K562 (cell line): ENCODE results near the gene USP32. TPM values are rescaled to one million over a fixed set of nuclear protein-coding genes. Genes with fewer than 3 reads are reported as not detected.

Experiments used
- ARID3A ChIP-seq: IDR thresholded peaks from 2 replicates; pipeline ENCODE4 v1.6.1; 2012; ENCODE audit warnings: low read depth, low read length, improper control_type of control experiment, borderline replicate concordance
- EWSR1 ChIP-seq: fragments of 450-650 bp; IDR thresholded peaks from 2 replicates; pipeline ENCODE4 v1.6.1; 2018; ENCODE audit warnings: borderline replicate concordance, mild to moderate bottlenecking, low read depth, moderate library complexity; ENCODE audit not compliant: partially characterized antibody
- HDAC6 ChIP-seq: IDR thresholded peaks from 2 replicates; pipeline ENCODE4 v1.6.1; 2012; ENCODE audit warnings: low read depth, mild to moderate bottlenecking, control low read depth, inconsistent platforms, low read length, moderate library complexity
- HLTF ChIP-seq: fragments of 450-650 bp; IDR thresholded peaks from 2 replicates; pipeline ENCODE4 v1.6.1; 2016
- NFYB ChIP-seq: IDR thresholded peaks from 2 replicates; pipeline ENCODE4 v1.6.1; 2011; ENCODE audit warnings: mild to moderate bottlenecking, moderate library complexity; ENCODE audit not compliant: insufficient read length; ENCODE audit errors: extremely low read depth
- POLR2G ChIP-seq: fragments of 200-400 bp; formaldehyde crosslinking; IDR thresholded peaks from 2 replicates; pipeline ENCODE4 v1.6.1; 2017; ENCODE audit warnings: low read depth, mild to moderate bottlenecking, antibody characterized with exemption, low read length, moderate library complexity
- RFX1 ChIP-seq: fragments of 450-650 bp; IDR thresholded peaks from 2 replicates; pipeline ENCODE4 v1.6.1; 2016; ENCODE audit warnings: mild to moderate bottlenecking, moderate library complexity
- SMAD3 ChIP-seq: fragments of 450-650 bp; formaldehyde crosslinking; conservative IDR thresholded peaks from 2 replicates; pipeline ENCODE4 v1.4.0; 2020; ENCODE audit warnings: mild to moderate bottlenecking
- SRSF1 ChIP-seq: fragments of 200-400 bp; formaldehyde crosslinking; IDR thresholded peaks from 2 replicates; pipeline ENCODE4 v1.6.1; 2017; ENCODE audit warnings: mild to moderate bottlenecking, low read depth, low read length, moderate library complexity
- ZBTB40 ChIP-seq, 2 experiments: fragments of 450-650 bp in 1 of 2; sonication (generic) in 1 of 2; formaldehyde crosslinking in 1 of 2; IDR thresholded peaks; 2 replicates each; pipeline versions ENCODE4 v1.7.1 to v1.9.0; 2016 to 2022; ENCODE audit warnings: inconsistent platforms in 1 of 2, mild to moderate bottlenecking in 1 of 2, missing genetic modification reagents in 1 of 2
- ZBTB8A ChIP-seq: fragments of 450-650 bp; IDR thresholded peaks from 2 replicates; pipeline ENCODE4 v1.6.1; 2018; ENCODE audit warnings: mild to moderate bottlenecking, moderate library complexity; ENCODE audit not compliant: partially characterized antibody
- ZHX1 ChIP-seq: fragments of 150-350 bp; conservative IDR thresholded peaks from 2 replicates; pipeline ENCODE4 v1.6.1; 2014; ENCODE audit warnings: low read length
- ZNF41 ChIP-seq: fragments of 250-450 bp; sonication (Bioruptor Pico); conservative IDR thresholded peaks from 2 replicates; pipeline ENCODE4 v1.4.0; 2020; ENCODE audit warnings: mild to moderate bottlenecking
- polyA plus RNA-seq, 8 experiments: library from polyadenylated mRNA; depleted of rRNA in 4 of 8; stranded (reverse) in 5 of 8; unstranded in 3 of 8; fragments of >200 nt; fragmentation: Nextera tagmentation in 2 of 8; fragmentation: Illumina TruSeq in 1 of 8; extraction: Ambion mirVana in 2 of 8; extraction: Trizol in 1 of 8; gene quantifications; 2 replicates each; pipeline versions ENCODE4 v1.2.1 to v1.2.3, GENCODE V29; 2011 to 2014; ENCODE audit warnings: inconsistent platforms in 1 of 8, missing spikeins in 1 of 8
- total RNA-seq, 7 experiments: library from RNA; depleted of rRNA in 6 of 7; stranded (reverse); fragments of >200 nt in 6 of 7; fragmentation: Illumina TruSeq in 2 of 7; extraction: Trizol in 2 of 7; gene quantifications; 2 replicates each; pipeline versions ENCODE4 v1.2.1 to v1.2.3, GENCODE V29; 2011 to 2021; ENCODE audit warnings: low replicate concordance in 1 of 7

Gene USP32
- total and polyA plus RNA-seq, 9 of the 15 experiments (the other 6 are each of a cell fraction or from before 2014, with no cell fraction given) = 18.0 to 69.3 (median 47.1) TPM

- peak; percentile 67 for TF ChIP-seq ZBTB40 (IDR thresholded peaks at IDR 0.05)
- peak; percentile 57; the same call in 1 of the 2 replicates for TF ChIP-seq ZBTB40 (CRISPR knock-in tag; IDR thresholded peaks at IDR 0.05)
- TF ChIP-seq HLTF = no peak
- 0 out of 2 replicates have a peak, but pooled peaks have one; percentile 55 for TF ChIP-seq SRSF1
- peak; percentile 63; the same call in 1 of the 2 replicates for TF ChIP-seq SMAD3
- no peak for TF ChIP-seq NFYB
- TF ChIP-seq ZHX1 = no peak
- no peak for TF ChIP-seq HDAC6
- no peak for TF ChIP-seq ZBTB8A
- no peak for TF ChIP-seq ZNF41 (CRISPR knock-in tag)
- no peak for TF ChIP-seq ARID3A
- TF ChIP-seq EWSR1 = no peak
- TF ChIP-seq POLR2G = no peak
- no peak for TF ChIP-seq RFX1
These were observed 252.3 kb downstream of the USP32 start (continued) for GRCh38 chr17:60139438-60140285.
